GM23338 (cell line): ENCODE measurements around the gene EYS.

Source experiments
- CREB1 ChIP-seq: fragments of 250-450 bp; sonication (Bioruptor Pico); IDR thresholded peaks from 2 replicates; pipeline ENCODE4 v1.5.0; 2020; ENCODE audit warnings: low read depth, mild to moderate bottlenecking, moderate library complexity
- CTCF ChIP-seq, 2 experiments: fragments of 200-600 bp in 1 of 2; sonication (generic) in 1 of 2; conservative IDR thresholded peaks; 2 replicates each; pipeline versions ENCODE4 v1.5.1 to v1.6.1; 2016 to 2017; ENCODE audit warnings: antibody characterized with exemption in 2 of 2, low read depth in 2 of 2, mild to moderate bottlenecking in 2 of 2, moderate library complexity in 1 of 2
- EZH2phosphoT487 ChIP-seq: fragments of 200-600 bp; sonication (generic); IDR thresholded peaks from one replicate; pipeline ENCODE4 v1.8.1; 2018; ENCODE audit warnings: antibody characterized with exemption; ENCODE audit not compliant: unreplicated experiment
- JUNB ChIP-seq: IDR thresholded peaks from one replicate; pipeline ENCODE4 v1.6.1; 2016; ENCODE audit warnings: antibody characterized with exemption; ENCODE audit not compliant: unreplicated experiment
- NANOG ChIP-seq: IDR thresholded peaks from 2 replicates; pipeline ENCODE4 v1.6.1; 2016; ENCODE audit warnings: antibody characterized with exemption, borderline replicate concordance
- POLR2AphosphoS5 ChIP-seq: IDR thresholded peaks from 2 replicates; pipeline ENCODE4 v1.6.1; 2016; ENCODE audit warnings: antibody characterized with exemption, low read depth
- REST ChIP-seq: IDR thresholded peaks from one replicate; pipeline ENCODE4 v1.6.1; 2018; ENCODE audit warnings: antibody characterized with exemption; ENCODE audit not compliant: unreplicated experiment

DNA sequence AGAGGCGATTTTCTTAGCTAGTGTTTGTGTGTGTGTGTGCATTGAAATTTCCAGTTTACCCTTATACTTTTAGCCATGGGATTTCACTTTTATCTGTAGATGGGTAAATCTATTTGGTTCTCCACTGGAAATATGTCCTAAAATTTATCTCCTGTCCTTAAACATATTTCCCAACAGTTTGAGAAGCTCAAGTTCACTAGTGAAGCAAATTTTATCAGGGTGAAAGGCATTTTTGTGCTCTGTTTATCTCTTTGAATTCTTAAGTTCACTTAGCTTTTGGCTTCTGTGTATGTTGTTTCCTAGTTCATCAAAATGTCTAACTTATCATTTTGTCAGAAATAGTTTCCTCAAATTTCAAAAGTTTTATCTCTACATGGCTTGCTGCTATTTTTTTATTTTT, 1509.8 kb downstream of the EYS start:
- TF ChIP-seq NANOG (no peak), CTCF (conservative IDR thresholded peaks at IDR 0.05; ENCODE audit: low read depth in 2 of 2) (no peak), POLR2AphosphoS5 (no peak), EZH2phosphoT487 (no peak), REST (no peak), CREB1 (CRISPR knock-in tag) (no peak), JUNB (no peak)
